ENCODE results near the gene NPFF. TPM values are rescaled to one million over a fixed set of nuclear protein-coding genes. Genes with fewer than 3 reads are reported as not detected.

NPFF gene
- total RNA-seq, 1 experiment from 2014 or later: 0.59 TPM

DNA sequence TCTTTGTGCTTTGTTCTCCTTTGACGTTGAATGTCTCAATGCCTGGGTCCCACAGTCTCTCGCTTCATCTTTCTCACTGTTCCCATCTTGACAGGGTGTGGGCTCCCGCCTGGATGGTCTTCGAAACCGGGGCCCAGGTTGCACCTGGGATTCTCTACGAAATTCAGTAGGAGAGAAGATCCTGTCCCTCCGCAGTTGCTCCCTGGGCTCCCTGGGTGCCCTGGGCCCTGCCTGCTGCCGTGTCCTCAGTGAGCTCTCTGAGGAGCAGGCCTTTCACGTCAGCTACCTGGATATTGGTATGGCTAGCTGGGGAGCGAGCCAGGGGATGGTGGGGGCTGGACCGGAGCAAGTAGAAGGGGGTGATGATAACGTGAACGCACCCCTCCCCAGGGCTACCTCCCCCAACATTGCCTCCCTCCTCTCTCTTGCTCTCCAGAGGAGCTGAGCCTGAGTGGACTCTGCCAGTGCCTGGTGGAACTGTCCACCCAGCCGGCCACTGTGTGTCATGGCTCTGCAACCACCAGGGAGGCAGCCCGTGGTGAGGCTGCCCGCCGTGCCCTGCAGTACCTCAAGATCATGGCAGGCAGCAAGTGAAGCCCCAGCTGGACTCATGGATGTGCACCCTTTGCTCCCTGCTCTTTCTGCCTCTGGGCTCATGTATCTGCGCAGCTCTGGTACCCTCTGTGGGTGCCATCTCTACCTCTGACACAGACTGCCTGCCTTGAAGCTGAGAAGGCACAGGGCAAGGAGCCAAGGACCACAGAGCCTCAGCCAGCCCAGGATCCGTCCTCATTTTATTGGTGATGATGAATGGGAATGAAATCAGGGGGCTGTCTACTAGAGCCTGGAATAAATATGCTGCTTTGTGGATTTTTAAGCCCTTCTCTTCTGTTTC is 1.5 kb downstream of the NPFF start:
- DNase-seq (ENCODE audit: low spot score): no peak
- Mint-ChIP-seq H3K27me3 (ENCODE audit: low read depth) (no peaks in the 10 kb centered on the region), H3K4me1 (peaks cover 12% of the 10 kb centered on the region)

More for the DNA sequence above, 1.5 kb downstream of the NPFF start:
- Mint-ChIP-seq H3K27ac (no peak overlapping the region), H3K9me3 (no peaks in the 10 kb centered on the region), H3K36me3 (peaks cover 21% of the 10 kb centered on the region), H3K4me3 (no peak overlapping the region)
- no peak for TF ChIP-seq ZNF416 (CRISPR knock-in tag; IDR thresholded peaks at IDR 0.05)
- TF ChIP-seq NR3C1 (CRISPR knock-in tag; conservative IDR thresholded peaks at IDR 0.05; ENCODE audit: low read depth): no peak
- no peak for TF ChIP-seq ZNF121 (CRISPR knock-in tag; IDR thresholded peaks at IDR 0.05)
- no peak for TF ChIP-seq NFYB (CRISPR knock-in tag; conservative IDR thresholded peaks at IDR 0.05; ENCODE audit: low read depth)
- TF ChIP-seq, protein P1, sequence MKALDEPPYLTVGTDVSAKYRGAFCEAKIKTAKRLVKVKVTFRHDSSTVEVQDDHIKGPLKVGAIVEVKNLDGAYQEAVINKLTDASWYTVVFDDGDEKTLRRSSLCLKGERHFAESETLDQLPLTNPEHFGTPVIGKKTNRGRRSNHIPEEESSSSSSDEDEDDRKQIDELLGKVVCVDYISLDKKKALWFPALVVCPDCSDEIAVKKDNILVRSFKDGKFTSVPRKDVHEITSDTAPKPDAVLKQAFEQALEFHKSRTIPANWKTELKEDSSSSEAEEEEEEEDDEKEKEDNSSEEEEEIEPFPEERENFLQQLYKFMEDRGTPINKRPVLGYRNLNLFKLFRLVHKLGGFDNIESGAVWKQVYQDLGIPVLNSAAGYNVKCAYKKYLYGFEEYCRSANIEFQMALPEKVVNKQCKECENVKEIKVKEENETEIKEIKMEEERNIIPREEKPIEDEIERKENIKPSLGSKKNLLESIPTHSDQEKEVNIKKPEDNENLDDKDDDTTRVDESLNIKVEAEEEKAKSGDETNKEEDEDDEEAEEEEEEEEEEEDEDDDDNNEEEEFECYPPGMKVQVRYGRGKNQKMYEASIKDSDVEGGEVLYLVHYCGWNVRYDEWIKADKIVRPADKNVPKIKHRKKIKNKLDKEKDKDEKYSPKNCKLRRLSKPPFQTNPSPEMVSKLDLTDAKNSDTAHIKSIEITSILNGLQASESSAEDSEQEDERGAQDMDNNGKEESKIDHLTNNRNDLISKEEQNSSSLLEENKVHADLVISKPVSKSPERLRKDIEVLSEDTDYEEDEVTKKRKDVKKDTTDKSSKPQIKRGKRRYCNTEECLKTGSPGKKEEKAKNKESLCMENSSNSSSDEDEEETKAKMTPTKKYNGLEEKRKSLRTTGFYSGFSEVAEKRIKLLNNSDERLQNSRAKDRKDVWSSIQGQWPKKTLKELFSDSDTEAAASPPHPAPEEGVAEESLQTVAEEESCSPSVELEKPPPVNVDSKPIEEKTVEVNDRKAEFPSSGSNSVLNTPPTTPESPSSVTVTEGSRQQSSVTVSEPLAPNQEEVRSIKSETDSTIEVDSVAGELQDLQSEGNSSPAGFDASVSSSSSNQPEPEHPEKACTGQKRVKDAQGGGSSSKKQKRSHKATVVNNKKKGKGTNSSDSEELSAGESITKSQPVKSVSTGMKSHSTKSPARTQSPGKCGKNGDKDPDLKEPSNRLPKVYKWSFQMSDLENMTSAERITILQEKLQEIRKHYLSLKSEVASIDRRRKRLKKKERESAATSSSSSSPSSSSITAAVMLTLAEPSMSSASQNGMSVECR (CRISPR knock-in tag; IDR thresholded peaks at IDR 0.05; ENCODE audit: borderline replicate concordance): no peak
- TF ChIP-seq, protein P2, sequence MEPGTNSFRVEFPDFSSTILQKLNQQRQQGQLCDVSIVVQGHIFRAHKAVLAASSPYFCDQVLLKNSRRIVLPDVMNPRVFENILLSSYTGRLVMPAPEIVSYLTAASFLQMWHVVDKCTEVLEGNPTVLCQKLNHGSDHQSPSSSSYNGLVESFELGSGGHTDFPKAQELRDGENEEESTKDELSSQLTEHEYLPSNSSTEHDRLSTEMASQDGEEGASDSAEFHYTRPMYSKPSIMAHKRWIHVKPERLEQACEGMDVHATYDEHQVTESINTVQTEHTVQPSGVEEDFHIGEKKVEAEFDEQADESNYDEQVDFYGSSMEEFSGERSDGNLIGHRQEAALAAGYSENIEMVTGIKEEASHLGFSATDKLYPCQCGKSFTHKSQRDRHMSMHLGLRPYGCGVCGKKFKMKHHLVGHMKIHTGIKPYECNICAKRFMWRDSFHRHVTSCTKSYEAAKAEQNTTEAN (CRISPR knock-in tag; IDR thresholded peaks at IDR 0.05): no peak
- TF ChIP-seq, protein P3, sequence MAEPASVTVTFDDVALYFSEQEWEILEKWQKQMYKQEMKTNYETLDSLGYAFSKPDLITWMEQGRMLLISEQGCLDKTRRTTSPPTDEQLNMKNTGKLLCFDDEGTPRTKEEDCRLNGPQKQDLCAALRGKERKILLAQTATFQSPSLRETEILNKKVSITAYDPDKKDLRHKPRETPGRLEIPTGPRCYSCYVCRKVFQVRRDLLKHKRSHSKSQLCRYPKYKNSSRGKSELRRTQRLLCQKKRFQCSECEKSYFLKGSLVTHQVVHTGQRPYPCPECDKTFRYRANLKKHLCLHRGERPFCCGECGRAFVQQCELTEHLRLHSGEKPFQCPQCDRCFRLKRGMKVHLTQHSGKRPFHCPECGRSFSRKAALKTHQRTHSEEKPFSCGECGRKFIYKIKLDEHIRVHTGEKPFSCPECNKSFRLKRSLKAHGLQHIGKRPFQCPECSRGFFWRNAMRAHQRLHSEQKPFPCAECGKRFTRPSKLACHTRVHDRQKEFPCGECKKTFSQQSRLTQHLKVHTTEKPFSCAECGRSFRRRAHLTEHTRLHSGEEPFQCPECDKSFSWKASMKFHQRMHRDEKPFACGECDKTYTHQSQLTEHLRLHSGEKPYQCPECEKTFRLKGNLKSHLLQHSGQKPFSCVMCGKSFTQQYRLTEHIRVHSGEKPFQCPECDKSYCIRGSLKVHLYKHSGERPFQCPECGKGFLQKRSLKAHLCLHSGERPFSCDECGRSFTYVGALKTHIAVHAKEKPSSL (CRISPR knock-in tag; conservative IDR thresholded peaks at IDR 0.05): no peak
- no peak for TF ChIP-seq FOXJ3 (CRISPR knock-in tag; IDR thresholded peaks at IDR 0.05; ENCODE audit: borderline replicate concordance)
- no peak for TF ChIP-seq PRRX2 (CRISPR knock-in tag; IDR thresholded peaks at IDR 0.05)
- no peak for TF ChIP-seq ZBTB21 (CRISPR knock-in tag; IDR thresholded peaks at IDR 0.05; ENCODE audit: borderline replicate concordance)
- TF ChIP-seq, protein P4, sequence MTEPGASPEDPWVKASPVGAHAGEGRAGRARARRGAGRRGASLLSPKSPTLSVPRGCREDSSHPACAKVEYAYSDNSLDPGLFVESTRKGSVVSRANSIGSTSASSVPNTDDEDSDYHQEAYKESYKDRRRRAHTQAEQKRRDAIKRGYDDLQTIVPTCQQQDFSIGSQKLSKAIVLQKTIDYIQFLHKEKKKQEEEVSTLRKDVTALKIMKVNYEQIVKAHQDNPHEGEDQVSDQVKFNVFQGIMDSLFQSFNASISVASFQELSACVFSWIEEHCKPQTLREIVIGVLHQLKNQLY (CRISPR knock-in tag; IDR thresholded peaks at IDR 0.05): no peak
- TF ChIP-seq NFE2L1 (CRISPR knock-in tag; IDR thresholded peaks at IDR 0.05): no peak
- no peak for TF ChIP-seq ATF1 (CRISPR knock-in tag; IDR thresholded peaks at IDR 0.05)
- TF ChIP-seq TEAD1 (CRISPR knock-in tag; IDR thresholded peaks at IDR 0.05): no peak
- no peak for TF ChIP-seq ELF4 (CRISPR knock-in tag; IDR thresholded peaks at IDR 0.05; ENCODE audit: low read depth)
- TF ChIP-seq NR1H2 (CRISPR knock-in tag; IDR thresholded peaks at IDR 0.05): no peak
- TF ChIP-seq, protein P5, sequence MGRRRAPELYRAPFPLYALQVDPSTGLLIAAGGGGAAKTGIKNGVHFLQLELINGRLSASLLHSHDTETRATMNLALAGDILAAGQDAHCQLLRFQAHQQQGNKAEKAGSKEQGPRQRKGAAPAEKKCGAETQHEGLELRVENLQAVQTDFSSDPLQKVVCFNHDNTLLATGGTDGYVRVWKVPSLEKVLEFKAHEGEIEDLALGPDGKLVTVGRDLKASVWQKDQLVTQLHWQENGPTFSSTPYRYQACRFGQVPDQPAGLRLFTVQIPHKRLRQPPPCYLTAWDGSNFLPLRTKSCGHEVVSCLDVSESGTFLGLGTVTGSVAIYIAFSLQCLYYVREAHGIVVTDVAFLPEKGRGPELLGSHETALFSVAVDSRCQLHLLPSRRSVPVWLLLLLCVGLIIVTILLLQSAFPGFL (CRISPR knock-in tag; IDR thresholded peaks at IDR 0.05; ENCODE audit: borderline replicate concordance): no peak
- TF ChIP-seq ZNF671 (CRISPR knock-in tag; IDR thresholded peaks at IDR 0.05): no peak
- TF ChIP-seq SMAD3 (CRISPR knock-in tag; IDR thresholded peaks at IDR 0.05; ENCODE audit: borderline replicate concordance): no peak
- ATAC-seq: no peak
- CTCF ChIA-PET: interaction anchor here (0.9 to 6.8 kb wide), 2 partner anchors 26 to 153 kb away, joined by 4 to 99 read pairs; no protein-coding TSS in a partner anchor
- POLR2A ChIA-PET: no interaction called here
